ENCODE results near the gene NISCH.

Gene NISCH

GRCh38 chr3:52455283-52456168, at the start of gene NISCH:
NISCH (plus strand) TSS chr3:52455604; CDS start chr3:52455642, 38 bp downstream.
- peak; percentile 88 to 95 for DNase-seq (ENCODE audit: low read depth in 2 of 2)

- DNase-seq (ENCODE audit: low read depth in 2 of 2) = no peak
These were observed 49.2 kb upstream of the NISCH start for GRCh38 chr3:52406231-52406661.

- no peak for DNase-seq (ENCODE audit: low read depth in 2 of 2)
These were observed 48.5 kb upstream of the NISCH start for GRCh38 chr3:52406791-52407510.

- DNase-seq (ENCODE audit: low read depth in 2 of 2) = no peak
These were observed 47.6 kb upstream of the NISCH start for GRCh38 chr3:52407779-52408178.

GRCh38 chr3:52408466-52408865, 46.9 kb upstream of the NISCH start:
- DNase-seq (ENCODE audit: low read depth in 2 of 2) = no peak

- no peak for DNase-seq (ENCODE audit: low read depth in 2 of 2)
These were observed 39.6 kb upstream of the NISCH start for GRCh38 chr3:52415800-52416199.

GRCh38 chr3:52420388-52420787, 35.0 kb upstream of the NISCH start:
- DNase-seq (ENCODE audit: low read depth in 2 of 2) = no peak

- DNase-seq (ENCODE audit: low read depth in 2 of 2) = no peak
These were observed 32.7 kb upstream of the NISCH start for GRCh38 chr3:52422669-52423068.

- DNase-seq (ENCODE audit: low read depth in 2 of 2) = no peak
These were observed 32.2 kb upstream of the NISCH start for GRCh38 chr3:52423173-52423572.

GRCh38 chr3:52428151-52429005, 27.0 kb upstream of the NISCH start:
- DNase-seq (ENCODE audit: low read depth in 2 of 2) = no peak

- DNase-seq (ENCODE audit: low read depth in 2 of 2) = no peak
These were observed 26.4 kb upstream of the NISCH start for GRCh38 chr3:52429031-52429430.

GRCh38 chr3:52429779-52430415, 25.5 kb upstream of the NISCH start:
- DNase-seq (ENCODE audit: low read depth in 2 of 2) = no peak

- no peak for DNase-seq (ENCODE audit: low read depth in 2 of 2)
These were observed 25.0 kb upstream of the NISCH start for GRCh38 chr3:52430416-52430810.

- no peak for DNase-seq (ENCODE audit: low read depth in 2 of 2)
These were observed 23.8 kb upstream of the NISCH start for GRCh38 chr3:52431459-52432223.

- DNase-seq (ENCODE audit: low read depth in 2 of 2) = no peak
These were observed 23.2 kb upstream of the NISCH start for GRCh38 chr3:52432225-52432624.

GRCh38 chr3:52432691-52433141, 22.7 kb upstream of the NISCH start:
- DNase-seq (ENCODE audit: low read depth in 2 of 2) = no peak

GRCh38 chr3:52433328-52433995, 21.9 kb upstream of the NISCH start:
- DNase-seq (ENCODE audit: low read depth in 2 of 2) = no peak

GRCh38 chr3:52433996-52434479, 21.4 kb upstream of the NISCH start:
- no peak for DNase-seq (ENCODE audit: low read depth in 2 of 2)

- no peak for DNase-seq (ENCODE audit: low read depth in 2 of 2)
These were observed 20.8 kb upstream of the NISCH start for GRCh38 chr3:52434491-52435115.
